GM21576 (cell line): ENCODE measurements around the gene ST3GAL6.

Source experiments
- ATAC-seq: cut with Tn5 transposase; IDR thresholded peaks from one replicate; pipeline ENCODE4 v1.9.1; 2021; ENCODE audit warnings: mild to moderate bottlenecking, moderate library complexity; ENCODE audit not compliant: unreplicated experiment

Gene ST3GAL6

DNA sequence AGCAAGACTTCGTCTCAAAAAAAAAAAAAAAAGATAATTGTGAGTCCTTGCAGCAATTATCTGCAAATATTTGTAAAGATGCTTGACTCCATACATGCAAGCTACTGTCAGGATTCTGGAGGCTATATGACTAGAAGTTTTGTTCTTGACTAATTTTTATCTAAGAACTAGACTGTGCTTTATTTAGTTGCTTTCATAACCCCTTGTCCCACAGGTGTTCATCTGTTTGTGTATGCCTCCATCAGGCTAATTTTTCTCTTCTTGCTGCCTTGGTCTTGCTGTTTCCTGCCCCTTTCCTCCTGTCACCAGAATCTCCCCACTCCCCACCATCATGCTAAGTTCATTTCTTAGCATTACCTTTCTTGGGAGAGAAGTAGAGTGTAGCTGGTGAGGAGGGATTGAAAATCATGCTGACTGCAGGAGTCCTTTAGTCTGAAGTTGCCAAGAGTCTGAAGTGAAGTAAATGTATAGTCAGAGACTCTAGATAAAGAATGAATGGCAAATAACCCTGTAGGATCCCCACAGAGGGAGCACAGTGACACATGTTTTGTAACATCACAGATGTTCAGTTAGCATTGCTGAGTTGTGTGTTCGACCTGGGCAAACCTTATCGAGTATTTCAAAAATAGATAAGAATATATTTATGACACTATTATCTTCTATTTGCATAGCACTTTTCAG lies 12.5 kb downstream of the ST3GAL6 start:
- no peak for ATAC-seq

DNA sequence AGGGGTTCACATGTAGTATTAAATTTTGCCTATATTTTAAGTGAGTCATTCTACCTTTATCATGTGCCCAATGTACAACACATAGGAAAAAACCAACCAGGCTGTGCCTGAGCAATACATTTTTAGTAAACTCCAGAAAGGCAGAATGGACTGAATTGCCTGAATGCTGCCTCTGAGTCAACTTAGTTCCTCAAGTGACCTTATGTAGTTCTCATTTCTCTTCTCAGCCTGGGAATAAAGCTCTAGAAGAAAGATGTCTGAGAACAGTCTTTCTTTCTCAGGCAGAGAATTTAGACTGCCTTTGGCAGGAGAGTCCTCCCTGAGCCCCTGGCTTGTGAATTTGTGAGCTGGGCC lies 13.0 kb downstream of the ST3GAL6 start:
- no peak for ATAC-seq

DNA sequence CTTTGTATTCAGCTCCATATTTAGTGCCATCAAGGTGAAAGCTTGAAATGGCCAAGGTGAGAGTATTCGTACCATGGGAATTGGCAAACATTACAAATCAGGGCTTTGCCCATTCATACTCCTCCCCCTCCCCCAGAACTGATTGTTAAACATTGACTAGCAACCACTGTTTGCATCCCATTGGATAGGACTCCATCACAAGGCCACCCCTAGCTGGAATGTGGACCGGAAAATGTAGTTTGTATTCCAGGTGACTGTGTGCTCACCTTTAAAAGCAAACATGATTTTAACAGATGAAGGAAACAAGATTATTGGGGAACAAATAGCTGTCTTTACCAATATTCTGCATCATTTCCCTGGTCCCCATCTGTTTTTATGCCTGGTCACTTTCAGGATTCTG lies 14.1 kb downstream of the ST3GAL6 start:
- no peak for ATAC-seq

DNA sequence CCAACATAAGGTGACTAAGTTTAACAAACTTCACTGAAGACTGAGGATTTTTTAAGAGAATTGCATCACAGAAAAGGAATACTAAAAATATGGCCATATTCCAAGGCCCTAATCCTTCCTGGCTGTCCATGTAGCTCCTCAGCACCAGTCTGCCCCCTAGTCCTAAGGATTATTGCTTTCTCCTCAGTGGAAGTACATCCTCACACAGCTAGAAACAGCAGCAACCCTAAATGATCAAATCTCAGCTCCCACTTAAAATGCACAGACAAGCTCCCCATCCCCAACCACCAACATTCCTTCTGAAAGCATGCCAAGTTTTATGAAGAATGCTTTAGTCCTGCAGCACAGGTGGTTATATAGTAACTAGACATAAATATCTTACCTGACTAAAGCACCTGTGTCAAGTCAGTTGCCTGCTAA lies 14.7 kb downstream of the ST3GAL6 start:
- ATAC-seq: no peak

DNA sequence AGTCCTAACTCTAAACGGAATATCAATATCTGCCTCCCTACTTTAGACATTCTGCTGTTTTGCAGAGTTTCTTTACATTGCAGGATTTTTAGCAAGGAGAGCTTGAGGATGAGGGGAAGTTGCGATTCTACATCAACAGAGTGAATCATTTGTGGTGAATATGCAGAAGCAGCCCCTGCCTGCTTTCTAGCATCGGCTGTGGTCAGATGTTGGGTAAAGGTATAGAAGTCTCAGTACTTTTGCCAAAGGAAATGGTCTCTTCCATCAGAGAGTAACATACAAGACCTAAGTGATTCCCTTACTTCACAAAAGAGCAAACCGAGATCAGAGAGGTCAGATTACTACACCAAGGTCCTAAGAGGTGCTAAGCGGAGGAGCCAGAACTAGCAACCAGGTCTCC lies 15.2 kb downstream of the ST3GAL6 start:
- ATAC-seq: no peak

DNA sequence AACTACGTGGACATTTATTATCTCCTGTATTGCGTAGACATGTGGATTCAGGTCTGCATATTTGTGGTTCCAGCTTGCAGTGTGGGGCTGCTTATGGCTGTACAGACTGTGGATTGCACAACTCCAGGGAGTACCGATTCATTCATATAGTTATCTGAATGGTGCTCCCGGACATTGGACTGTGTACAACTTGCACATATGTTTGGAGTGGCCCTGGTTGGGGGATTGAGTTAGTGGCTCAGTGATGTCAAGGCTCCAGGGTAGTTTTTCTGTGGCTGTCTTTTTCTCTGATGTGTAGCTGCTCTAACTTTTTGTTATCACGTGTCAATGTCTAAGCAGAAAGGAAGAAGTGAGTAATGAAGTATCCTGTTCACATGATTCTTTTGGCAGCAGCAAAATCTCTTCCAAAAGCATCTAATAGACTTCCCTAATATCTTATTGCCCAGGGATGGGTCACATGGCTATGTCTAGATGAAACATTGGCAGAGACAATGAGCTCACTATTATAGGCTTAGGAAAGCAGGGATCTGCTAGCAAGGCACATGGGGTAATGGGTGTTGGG lies 15.8 kb downstream of the ST3GAL6 start:
- ATAC-seq: no peak

DNA sequence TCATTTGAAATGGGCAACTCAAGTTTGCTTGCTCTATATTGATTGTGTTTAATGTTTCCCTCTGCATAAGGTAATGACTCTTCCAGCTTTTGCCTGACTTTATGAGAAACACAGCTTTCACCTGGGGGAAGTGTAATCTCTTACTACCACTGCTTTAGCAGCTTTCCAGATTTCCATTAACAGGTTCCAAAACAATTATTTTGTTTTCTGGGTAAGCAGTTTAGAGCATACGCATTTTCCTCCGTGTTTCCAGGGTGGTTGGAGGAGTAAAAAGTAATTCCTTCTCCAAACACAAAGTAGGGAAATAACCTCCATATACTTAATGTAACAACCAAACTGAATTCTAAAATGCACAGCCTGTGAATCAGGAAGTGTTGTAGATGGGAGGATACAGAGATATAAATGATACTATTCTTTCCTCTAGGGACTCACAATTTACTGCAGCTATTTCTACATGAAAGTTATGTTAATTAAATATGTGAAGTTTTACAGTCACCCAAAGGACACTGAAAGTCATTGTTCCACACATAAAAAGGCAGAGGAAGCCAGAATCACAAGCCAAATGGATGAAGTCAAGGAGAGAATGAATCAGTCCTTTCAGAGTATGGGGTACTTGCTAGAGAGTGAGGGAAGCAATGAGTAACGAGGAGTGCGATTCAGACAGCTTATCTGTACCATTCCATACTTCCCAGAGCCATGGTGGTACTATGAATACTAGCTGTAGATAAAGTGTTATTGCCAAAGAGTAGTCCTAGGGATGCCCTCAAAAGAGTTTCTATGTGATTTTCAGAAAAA lies 16.6 kb downstream of the ST3GAL6 start:
- no peak for ATAC-seq

DNA sequence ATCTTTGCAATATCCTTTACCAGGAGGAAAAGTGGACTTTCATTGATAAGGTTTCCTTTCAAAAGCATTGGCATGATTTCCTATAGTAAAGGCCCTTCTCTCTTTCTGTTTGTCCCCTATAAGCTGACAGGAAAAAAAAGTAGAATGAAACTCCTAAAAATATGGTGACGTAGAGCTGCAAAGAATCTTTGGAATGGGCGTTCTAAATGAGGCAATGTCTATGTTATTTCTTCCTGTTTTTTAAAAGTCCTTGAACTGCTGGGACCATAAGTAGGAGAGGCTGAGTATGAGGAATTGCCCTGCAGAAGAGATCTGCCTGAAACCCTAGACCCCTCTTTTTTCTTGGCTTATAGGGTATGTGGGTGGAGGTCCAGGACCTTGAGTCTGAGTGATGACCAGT lies 17.2 kb downstream of the ST3GAL6 start:
- ATAC-seq: no peak

DNA sequence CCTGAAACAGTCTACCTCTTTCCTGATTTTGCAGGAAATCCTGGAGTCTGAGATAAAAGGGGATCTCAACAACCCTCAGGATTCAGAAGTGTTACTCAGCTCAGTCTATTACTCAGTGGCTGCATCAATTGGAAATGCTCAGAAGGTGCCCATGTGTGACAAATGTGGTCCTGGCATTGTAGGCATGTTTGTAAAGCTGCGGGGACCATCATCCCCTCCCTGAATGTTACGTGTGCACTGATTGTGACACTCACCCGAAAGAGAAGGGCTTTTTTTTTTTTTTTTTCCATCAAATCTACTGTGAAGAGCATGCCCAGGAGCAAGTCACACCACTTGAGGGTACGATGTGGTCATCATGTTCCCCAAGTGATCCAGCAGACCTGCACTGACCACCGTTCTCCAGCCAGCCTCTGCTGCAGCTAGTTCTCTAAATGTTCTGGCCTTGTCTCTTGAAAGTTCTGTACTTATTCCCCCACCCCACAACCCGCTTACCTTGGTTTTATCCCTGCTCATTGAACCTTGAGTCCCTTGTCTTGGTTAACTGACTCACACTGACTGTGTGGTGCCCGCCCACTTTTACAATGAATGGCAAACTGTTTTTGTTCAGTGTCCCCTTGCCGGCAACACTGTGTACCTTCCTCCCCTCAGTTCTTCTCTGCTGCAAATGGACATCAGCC lies 19.8 kb downstream of the ST3GAL6 start:
- ATAC-seq: no peak

DNA sequence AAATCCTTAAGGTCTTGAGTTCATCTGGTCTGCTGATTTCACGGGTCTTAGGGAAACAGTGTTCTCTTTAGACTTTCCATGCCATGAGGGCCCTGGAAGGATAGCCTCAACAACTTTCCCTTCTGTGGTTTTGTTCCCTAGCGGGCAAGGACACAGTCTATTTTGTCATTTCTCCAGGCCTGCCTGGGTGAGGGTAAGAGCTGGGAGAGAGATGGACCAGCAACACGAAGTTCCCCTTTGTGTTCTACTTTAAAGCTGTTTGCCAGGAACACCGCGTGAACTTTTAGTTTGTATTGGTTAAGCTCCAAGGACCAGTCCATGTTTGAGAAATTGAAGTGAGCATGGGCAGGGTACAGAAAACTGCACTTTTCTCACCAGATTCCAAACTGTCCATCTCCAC lies 20.9 kb downstream of the ST3GAL6 start:
- no peak for ATAC-seq

DNA sequence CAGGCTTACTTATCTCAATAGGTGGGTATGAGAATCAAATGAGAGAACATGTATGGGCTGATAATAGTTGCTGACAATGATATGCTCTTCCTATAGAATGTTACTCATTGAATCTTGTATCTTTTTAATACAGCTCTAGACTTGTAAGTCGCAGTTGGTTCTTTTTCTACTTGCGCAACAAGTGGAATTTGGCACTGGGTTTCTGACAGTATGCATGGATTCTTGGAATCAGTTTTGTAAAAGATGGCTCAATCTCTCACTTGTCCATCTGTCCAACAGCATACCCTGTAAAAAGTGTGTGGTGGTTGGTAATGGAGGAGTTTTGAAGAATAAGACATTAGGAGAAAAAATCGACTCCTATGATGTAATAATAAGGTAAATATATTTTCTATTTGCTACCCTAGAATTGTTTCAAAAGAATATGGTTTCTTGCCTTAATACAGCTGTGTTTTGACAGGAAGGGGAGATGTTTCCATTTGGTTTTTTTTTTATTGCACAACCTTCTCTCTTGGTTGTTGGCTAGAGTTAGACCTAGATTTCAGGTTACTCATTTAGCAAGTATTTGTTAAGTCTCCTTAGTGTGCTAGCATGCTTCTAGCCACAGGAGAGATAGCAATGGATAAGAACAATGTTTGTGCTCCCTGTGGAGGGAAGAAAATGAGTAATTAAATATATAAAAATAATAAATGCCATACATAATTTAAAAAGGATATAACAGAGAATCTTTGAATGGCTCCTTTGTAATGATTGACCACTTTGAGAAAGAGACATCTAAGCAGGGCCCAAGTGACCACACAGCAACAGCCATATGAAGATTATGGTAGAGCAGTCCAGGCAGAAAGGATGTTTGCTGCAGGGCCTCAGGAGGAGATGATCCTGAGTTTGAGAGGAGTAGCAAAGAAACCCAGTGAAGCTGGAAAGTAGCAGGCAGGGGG lies 21.8 kb downstream of the ST3GAL6 start:
- no peak for ATAC-seq

DNA sequence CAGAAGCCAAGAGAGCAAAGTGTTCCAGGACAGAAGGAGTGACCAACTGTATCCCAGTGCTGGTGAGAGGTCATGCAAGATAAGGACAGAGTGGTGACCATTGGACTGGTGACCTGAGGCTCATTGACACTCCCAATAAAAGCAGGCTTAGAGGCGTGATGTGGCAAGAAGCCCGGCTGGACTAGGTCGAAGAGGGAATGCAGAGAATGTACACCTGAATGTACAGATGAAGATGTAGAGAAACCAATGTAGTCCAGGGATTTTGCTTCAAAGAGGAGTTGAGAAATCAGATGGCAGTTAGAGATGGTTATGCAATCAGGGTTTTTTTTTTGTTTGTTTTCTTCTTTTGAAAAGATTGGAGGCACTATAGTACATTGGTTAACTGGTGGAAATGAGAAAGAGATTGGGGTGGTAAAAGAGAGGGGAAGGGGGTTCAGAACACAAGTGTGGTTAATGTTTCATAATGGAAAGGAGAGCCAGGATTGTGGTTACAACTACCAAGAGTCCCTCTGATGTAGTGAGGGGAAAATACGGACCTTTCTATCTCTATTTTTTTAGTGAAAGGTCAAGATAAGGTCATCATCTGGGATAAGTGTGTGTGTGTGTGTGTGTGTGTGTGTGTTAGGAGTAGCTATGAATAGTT lies 23.3 kb downstream of the ST3GAL6 start:
- ATAC-seq: no peak

DNA sequence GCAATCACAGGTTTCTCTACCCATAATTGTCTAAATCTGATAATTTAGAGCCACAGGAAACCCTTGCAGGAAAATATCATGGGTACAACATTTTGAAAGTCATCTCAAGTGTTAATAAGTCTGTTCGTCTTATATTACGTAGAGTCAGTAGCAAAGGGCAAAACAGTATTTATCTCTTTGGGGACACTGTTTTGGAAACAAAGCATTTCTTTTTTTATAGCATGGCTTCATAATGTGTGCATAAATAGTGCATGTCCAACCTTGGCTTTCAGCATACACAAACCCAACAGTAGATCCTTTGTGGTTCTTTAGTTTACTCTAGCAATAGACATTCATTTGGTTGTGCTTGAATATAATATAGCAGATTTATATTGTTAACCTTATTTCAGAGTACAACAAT lies 24.0 kb downstream of the ST3GAL6 start:
- no peak for ATAC-seq

DNA sequence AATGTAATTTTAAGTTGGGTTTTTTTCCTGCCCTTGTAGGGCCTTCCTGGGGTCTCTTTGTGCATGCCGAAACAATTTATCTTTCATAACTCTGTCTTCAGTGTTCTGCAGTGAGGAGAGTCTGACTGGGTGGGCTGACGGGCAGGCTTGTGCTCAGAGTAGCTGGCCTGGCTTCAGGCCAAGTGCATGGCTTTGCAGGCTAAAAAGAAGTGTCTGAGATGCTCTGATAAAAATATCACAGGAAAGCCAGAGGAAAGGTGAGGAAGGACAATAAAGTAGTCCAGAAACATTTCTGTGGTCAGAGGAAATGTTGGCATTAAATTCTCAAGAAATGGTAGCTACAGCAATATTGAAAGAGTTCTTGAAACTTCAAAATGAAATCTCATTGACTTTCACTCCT lies 25.5 kb downstream of the ST3GAL6 start:
- no peak for ATAC-seq

DNA sequence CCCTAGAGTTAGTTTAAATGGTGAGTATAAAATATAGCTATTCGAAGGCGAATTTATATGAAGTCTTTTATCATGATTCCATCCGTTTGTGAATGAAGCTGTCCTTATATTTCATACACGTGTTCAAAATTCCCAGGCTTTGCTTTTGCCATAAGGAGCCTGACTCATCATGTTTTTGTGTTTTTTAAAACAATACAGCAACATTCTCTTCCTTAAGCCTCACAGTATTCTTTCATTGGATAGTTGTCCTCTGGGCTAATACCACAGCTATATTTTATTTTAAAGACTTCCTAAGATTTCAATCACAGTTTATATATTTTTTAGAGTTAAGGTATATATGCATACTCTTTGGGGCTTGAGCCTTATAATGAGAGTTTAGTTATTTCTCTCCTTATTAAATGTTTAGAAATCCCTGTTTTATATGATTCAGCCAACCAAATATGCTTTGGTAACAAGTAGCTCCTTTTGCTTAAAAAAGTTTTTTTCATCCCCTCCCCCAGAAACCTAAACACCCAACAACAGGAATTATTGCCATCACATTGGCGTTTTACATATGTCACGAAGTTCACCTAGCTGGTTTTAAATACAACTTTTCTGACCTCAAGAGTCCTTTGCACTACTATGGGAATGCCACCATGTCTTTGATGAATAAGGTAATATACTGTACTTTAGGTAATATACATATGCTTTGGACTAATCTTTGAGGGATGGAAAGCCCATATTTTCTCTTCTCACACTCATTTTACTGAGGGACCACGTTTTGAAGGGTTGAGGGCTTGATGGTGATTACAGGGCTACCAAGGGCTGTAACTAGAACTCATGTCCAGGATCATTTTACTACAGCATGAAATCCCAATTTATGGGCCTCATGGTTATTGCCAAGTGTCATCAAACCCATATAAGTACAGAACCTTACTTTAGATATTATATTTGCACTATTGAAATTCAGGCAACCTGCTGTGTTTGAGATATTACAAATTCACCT lies 28.5 kb downstream of the ST3GAL6 start:
- ATAC-seq: no peak

DNA sequence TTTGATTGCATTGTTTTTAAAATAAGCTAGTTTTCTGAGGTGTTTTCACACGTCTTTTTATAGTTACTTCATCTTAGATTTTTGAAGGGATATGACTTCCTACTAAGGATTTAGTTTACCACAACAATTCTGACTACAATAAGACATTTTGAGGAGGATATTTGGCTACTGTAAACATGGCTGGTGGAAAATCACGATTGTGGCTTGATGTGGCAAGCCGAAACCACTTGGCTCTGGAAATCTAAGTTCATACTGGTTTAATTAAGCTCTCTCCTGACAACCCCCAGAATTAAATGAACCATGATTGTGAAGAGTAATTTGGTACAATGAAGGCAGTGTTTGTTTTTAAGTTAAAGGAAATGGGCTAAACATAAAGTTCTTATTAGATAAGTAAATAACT lies 30.8 kb downstream of the ST3GAL6 start:
- ATAC-seq: no peak

DNA sequence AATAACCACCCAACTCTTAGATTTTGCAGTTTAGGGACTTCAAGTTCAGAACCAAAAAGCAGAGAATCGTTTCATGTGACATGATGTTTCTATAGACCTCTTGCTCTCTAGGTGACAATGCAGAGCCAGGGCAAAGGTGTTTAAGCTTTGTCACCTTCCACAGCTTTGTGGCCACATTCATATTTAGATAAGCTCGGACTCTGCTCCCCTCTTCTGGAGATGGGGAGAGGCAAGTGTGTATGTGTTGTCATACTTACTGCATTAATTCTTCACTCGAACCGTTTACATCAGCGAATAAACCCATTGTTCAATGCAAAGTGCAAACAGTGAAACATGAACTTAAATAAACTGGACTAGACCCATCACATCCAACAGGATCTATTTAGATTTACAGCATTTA lies 33.2 kb downstream of the ST3GAL6 start:
- ATAC-seq: no peak

DNA sequence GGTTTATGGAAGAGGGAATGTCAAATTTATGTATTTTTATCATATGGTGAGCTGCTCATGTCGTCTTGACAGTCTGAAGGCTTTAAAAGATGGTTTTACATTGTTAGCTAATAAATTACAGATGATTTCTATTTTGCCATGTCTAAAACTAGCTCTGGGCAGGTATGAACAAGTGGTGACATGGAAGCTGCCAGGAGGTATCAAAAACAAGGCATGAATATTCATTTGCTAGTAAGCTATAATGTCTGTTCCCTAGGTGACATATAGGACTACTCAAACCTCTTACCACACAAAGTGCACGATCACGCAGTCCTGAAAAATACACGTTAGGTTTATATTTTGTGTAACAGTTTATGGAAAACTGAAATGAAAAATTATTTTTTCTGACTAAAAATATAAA lies 34.8 kb downstream of the ST3GAL6 start:
- no peak for ATAC-seq

DNA sequence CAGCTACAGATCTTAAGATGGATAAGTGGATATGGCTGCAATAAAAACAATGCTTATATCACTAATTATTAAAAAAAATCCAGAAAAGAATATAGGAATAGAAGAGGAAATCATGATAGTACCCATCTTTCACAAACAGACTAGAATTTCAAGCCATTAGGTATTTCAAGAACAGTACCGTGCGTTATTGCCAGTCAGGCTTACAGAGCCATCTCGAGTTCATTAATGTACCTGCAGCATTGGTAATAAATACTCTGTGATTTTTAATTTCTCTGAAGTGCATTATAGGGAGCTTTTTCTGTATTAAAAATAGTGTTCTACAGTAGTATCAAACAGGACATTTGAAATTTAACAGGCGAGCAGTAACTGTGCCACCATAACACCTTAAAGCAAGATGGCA lies 35.7 kb downstream of the ST3GAL6 start:
- no peak for ATAC-seq
